HT1080 (cell line): Measurements from ENCODE around the gene IQCE. TPM values are rescaled to one million over a fixed set of nuclear protein-coding genes. Genes with fewer than 3 reads are reported as not detected.

Source experiments
- DNase-seq: peaks from one replicate; pipeline ENCODE4 v3.0.0-alpha.2; 2015; ENCODE audit warnings: low read depth
- polyA plus RNA-seq, 2 experiments: library from polyadenylated mRNA; depleted of rRNA; stranded (reverse); fragments of >200 nt; gene quantifications; 2 replicates each; pipeline ENCODE4 v1.2.3, GENCODE V29; 2015
- total RNA-seq: library from RNA; depleted of rRNA; stranded (reverse); fragments of >200 nt; shearing (Covaris generic); gene quantifications from 2 replicates; pipeline ENCODE4 v1.2.3, GENCODE V29; 2014; rRNA removed

Gene IQCE, protein sequence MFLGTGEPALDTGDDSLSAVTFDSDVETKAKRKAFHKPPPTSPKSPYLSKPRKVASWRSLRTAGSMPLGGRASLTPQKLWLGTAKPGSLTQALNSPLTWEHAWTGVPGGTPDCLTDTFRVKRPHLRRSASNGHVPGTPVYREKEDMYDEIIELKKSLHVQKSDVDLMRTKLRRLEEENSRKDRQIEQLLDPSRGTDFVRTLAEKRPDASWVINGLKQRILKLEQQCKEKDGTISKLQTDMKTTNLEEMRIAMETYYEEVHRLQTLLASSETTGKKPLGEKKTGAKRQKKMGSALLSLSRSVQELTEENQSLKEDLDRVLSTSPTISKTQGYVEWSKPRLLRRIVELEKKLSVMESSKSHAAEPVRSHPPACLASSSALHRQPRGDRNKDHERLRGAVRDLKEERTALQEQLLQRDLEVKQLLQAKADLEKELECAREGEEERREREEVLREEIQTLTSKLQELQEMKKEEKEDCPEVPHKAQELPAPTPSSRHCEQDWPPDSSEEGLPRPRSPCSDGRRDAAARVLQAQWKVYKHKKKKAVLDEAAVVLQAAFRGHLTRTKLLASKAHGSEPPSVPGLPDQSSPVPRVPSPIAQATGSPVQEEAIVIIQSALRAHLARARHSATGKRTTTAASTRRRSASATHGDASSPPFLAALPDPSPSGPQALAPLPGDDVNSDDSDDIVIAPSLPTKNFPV
- 4.7 and 5.2 TPM in 2 replicates for total RNA-seq
- 6.3 and 8.8 TPM in 2 replicates for polyA plus RNA-seq (2015; cell fraction: cytosol; rRNA removed)
- polyA plus RNA-seq (2015; cell fraction: nucleus; rRNA removed): 11.2 and 15.7 TPM in 2 replicates

DNA sequence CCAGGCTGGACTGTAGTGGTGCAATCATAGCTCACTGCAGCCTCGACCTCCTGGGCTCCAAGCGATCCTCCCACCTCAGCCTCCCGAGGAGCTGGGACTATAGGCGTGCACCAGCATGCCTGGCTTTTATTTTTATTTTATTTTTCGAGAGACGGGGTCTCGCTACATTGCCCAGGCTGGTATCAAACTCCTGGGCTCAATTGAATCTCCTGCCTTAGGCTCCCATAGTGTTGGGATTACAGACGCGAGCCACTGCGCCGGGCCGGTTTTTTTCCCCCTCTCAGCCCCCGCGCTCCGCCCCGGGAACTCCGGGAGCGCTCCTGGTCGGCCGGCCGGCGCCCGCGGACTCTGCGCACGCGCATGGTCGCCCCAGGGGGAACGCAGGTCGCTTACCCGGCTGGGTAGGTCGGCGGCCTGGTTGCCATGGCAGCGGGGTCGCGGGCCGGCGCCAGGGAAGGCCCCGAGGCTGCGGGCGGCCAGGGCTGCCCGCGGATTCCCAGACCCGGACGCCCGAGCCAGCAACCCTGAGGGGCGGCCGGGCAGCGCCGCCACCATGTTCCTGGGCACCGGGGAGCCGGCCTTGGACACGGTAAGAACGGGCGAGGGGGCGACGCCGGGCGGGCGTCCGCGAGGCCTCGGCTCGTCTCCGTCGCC, at the start of gene IQCE:
Gene IQCE, plus strand, starts transcription at position 351 of the 654 bp plus-strand sequence. Its CDS starts 203 bp downstream, at position 554.
- peak; percentile 84 for DNase-seq

DNA sequence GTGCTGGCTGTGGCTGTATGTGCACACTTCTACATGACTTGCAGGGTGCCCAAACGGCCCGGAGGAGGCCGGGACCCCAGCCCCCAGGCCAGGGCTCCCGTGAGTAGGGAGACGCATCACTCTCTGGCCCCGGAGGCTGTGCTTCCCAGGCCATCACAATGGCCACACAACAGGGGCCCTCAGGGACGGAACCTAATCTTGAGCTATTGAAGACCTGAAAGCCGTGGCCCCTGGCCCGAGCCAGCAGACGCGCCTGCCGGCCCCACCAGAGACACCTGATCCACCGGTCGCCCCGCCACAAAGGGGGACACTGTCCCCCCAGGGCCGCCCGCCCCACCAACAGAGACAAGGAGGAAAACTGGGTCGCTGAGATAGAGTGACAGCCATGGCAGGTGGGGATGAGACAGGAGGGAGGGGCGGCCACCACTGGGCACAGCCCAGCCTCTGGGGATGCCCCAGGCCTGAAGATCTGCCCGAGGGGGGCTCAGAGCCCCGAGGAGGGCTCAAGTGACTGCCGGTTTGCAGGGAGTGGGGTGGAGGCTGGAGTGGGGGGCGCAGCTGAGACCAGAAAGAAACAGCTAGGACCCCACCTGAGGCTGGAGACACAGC, 49.4 kb upstream of the IQCE start:
- no peak for DNase-seq

DNA sequence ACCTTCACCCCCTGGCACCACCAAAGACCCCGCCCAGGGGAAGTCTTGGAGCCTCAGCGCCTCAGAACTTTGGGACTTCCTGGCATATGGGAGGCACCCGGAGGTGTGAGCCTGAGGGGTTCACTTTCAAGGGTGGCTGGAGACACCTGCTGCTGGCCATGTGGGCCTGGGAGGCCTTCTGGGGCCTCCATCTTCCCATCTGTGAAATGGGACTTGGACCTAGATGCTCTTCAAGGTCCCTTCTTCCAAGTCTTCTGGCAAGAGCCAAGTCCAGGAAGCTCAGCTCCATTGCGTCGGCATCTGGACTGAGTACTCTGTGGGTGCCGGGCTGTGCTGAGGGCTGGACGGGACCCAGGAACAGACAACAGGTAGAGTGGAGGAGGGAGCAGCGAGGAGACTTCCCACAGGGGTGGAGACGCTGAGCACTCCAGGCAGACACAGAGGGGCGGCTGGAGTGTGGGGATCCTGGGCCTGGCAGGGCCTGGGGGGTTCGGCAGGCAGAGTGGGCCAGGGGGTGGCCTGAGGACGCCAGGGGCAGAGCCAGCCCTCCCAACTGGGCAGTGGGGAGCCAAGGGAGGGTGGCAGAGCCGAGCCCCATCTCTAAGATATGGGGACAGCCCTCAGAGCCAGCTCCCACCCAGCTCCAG, 48.5 kb upstream of the IQCE start:
- DNase-seq: no peak

DNA sequence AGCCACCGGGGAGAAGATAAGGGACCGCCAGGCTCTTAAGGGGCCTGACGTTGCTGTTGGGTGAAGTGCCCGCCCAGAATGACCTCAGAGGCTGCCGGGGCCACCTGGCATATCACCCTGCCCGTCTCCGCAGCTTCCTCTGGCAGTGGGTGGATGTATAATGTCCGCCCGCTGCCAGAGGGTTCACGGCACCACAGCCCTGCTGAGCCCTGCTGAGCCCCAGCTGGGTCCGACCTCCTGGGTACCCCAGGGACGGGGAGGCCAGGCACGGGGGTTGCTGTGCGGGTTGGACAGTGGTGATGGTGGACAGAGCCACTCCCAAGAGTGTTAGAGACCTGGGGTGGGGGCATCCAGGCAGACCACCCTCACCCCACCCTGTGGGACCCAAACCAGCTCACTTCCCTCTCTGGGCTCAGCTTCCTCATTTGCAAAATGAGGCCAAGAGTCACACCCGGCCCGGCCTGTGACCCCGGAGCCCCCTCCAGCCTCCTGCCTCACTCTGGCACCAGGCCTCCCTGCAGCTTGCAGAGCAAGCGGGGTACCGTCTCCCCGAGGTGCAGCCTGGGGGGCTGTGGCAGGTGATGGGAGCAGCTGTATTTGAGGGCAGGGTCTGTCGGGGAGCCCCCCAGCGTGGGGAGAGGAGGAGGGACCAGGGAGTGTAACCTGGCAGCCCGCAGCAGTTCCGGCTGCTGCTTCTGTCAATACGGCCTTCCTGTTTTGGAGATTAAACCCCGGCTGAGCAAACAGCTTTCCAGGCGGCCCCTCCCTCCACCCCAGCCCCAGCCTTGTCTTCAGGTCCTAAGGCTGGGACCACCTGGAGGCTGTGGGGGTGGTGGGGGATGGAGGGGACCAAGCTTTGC, 47.6 kb upstream of the IQCE start:
- DNase-seq: no peak

DNA sequence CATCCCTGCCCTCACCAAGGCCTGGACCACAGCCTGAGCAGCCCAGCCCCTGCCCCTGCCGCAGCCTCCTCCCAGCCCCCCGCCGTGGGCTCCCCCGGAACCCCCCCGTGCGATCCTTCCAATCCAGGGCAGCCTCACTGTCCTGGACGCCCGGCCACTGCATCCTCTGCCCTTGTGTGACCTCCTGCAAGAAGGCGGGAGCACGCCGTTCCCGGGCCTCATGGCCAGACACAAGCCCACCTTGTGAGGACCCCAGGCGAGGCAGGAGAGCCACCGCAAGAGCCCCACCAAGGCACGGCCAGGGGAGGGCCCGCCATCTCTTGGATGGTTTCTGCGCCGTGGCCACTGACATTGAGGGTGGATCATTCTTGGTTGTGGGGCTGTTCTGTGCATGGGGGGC, 47.0 kb upstream of the IQCE start:
- no peak for DNase-seq

DNA sequence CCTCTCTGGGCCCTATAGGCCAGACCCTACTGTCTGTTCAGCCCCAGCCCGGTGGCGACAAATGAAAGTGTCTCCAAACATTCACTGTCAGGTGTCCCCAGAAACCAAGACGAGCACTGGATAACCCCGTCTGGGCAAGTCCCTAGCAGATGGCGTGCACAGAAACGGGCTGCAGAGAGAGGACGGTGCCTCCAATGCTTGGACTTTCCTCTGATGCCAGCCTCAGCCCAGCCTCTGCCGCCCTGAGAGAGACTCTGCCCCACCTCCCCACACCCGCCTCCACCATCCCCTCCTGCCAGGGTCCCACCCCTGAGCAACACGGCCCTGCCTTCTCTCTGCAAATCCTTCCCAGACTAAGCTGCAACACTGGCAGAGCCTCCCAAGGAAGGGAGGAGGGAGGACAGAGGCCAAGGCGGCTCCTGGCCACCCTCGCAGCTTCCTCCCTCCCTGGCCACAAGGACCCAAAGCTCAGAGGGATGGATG, 46.6 kb upstream of the IQCE start:
- no peak for DNase-seq

DNA sequence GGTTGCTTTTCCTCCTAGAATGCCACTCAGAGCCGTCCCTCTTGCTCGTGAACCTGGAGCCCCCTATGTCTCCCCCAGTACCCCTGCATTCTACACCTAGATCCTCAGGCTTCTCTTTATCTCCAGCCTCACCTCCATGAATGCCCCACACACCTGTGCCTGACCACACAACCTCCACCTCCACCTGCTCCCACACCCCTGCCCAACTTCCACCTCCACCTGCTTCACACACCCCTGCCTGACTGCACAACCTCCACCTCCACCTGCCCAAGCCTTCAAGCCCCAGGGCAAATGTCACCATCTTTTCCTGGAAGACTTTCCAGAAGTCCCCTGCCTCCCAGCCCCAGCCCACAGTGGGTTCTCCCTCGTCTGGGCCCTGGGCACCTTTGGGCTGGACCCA, 46.1 kb upstream of the IQCE start:
- no peak for DNase-seq

DNA sequence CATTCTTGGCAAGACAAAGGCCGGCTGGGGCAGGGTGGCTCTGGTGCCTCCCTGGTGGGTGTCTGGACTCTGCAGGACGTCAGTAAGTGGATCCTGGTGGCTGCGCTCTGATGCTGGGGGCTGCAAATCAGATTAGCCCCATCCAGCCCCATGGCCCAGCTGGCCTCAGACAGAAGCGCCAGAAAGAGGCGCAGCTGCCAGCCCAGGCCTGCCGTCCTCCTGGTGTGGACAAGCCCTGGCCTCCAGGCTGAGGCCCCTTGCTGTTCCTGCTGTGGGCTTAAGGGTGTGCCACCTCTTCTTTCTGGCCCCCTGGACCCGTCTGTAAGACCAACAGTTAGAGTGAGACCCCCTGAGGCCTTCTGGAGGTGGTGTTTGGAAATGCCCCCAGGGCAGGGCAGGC, 45.1 kb upstream of the IQCE start:
- DNase-seq: no peak

DNA sequence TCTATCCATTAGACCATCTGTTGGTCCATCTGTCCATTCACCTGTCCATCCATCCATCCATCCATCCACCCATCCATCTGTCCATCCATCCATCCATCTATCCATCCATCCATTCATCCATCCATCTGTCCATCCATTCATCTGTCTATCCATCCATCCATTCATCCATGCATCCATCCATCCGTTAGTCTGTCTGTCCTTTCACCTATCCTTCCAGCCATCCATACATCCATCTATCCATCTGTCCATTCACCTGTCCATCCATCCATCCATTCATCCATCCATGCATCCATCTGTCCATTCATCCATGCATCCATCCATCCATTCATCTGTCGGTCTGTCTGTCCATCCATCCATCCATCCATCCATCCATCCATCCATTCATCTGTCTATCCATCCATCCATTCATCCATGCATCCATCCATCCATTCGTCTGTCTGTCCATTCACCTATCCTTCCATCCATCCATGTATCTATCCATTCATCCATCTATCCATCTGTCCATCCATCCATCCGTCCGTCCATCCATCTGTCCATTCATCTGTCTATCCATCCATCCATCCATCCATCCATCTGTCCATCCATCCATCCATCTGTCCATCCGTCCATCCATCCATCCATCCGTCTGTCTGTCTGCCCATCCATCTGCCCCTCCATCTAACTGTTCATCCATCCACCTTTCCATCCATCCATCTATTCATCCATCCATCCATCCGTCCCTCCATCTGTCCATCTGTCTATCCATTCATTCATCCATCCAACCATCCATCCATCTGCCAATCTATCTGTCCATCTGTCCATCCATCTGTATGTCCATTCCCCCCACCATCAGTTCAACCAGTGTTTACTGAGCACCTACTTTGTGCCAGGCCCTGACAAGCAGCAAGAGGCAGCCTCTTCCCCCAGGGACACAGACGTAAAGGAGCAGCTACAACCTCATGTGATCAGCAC, 44.0 kb upstream of the IQCE start:
- no peak for DNase-seq

DNA sequence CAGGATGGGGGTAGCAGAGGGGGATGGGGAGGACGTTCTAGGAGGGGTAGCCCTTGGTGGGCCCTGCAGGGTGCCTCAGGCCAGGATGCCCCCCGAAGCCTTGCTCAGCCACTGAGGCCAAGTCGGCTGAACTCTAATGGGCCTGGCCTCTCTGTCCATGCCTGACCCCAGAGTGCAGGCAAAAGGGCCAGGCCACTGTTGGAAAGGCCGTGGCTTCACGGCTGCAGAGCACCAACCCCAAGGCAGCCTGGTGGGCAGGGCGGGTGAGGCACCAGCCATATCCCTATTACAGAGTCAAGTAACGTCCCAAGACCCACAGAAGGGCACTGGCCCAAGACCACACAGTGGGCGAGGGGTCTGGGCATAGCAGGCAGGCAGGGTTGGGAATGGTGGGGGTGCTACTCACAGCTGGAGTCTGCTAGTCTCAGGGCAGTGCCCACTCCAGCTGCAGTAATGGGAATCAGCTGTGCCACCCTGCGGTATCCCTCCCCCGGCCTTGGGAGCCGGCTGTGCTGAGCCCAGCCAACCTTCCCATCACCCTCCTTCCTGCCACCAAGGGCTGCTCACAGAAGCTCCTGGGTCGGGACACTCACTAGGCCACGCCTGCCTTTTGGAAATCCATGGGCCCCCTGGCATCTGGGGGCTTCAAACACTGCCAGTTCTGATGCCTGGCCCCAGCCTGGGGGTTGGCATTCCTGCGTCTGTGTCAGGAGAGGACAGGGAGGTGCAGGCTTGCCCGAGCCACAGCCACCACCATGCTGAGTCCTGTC, 43.2 kb upstream of the IQCE start:
- DNase-seq: no peak

DNA sequence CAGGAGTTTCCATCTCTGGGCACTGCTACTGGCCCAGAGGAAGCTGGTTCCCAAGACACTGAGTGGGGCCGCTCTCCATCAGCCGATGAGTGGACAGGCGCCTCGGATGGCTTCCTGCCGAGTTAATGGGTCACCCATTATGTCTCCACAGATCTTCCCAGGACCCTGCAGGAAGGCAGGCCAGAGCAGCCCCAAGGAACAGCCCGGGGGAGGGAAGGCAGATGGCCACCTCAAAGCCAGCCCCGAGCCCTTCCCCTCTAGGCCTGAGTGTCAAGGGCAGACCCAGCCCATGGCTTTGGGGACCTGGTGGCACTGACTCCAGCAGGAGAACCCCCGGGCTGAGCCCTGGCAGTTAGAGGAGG, 42.6 kb upstream of the IQCE start:
- no peak for DNase-seq

DNA sequence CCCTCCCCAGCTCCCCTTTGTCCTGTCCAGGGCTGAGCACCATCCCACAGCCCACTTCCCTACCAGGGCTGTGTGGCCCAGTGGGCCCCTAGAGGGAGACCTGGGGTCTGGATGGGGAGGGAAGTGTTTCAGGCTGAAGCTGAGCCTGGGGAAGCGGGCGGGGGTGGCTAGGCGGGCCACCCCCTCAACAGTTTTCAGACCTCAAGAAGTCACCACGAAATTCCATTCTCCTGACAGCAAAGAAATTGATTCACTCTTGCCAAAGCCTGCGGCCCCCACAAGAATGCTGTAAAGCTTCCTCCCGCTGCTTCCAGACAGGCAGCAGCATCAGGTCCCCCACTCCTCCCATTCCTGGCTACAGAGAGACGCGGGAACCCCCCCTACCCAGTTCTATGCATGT, 41.8 kb upstream of the IQCE start:
- DNase-seq: peak; percentile 94

DNA sequence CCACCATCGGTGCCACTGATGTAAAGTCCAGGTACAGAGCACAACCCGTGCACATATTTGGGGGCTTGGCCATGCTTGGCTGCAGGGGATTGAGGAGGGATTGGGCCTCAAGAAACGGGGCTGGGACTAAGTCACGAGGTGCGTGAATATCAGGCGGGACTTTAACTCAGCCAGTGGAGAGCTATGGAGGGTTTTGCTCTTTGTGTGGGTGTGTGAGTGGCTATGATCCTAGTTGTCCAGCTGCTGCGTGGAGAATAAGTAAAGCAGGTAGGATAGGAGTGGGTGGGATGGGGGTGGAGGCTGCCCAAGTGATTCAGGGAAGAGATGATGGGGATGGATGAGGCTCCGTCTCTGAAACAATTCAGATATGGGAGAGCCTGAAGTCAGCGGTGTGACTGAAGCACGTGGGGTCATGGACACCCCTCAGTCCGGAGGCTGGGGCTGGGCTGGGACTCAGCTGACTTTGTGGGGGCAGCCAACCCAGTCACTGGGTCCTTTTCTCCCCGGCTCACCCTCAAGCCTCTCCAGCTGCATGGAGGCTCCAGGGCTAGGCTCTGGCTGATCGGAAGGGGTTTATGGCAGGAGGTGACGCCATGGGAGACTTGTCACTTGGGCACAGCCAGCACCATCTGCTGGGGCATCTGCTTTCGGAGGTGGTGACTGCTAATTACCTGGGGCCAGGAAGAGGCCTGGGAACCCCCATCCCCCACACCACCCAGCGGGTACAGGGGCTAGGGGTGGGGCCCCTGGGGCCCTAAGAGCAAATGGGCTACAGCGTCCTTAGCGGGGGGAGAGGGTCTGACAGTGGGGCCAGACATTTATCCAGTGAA, 40.9 kb upstream of the IQCE start:
- DNase-seq: no peak

DNA sequence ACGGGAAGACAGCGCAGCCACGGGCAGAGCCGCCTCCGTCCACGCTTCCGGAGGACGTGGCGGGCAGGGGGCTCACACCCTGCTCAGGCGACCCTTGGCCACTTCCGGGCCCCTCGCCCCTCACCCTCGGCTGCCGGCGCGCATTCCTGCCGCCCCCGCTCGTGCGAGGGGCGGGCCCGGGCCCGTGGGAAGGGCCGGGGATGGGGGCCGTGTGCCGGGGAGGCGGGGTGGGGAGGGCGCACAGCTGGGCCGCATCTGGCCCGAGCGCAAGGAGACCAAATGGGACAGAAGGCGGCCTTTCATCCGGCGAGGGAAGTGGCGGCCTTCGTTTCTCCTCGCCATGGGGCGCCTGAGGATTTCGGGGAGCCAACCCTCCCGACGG, 40.1 kb upstream of the IQCE start:
- no peak for DNase-seq

DNA sequence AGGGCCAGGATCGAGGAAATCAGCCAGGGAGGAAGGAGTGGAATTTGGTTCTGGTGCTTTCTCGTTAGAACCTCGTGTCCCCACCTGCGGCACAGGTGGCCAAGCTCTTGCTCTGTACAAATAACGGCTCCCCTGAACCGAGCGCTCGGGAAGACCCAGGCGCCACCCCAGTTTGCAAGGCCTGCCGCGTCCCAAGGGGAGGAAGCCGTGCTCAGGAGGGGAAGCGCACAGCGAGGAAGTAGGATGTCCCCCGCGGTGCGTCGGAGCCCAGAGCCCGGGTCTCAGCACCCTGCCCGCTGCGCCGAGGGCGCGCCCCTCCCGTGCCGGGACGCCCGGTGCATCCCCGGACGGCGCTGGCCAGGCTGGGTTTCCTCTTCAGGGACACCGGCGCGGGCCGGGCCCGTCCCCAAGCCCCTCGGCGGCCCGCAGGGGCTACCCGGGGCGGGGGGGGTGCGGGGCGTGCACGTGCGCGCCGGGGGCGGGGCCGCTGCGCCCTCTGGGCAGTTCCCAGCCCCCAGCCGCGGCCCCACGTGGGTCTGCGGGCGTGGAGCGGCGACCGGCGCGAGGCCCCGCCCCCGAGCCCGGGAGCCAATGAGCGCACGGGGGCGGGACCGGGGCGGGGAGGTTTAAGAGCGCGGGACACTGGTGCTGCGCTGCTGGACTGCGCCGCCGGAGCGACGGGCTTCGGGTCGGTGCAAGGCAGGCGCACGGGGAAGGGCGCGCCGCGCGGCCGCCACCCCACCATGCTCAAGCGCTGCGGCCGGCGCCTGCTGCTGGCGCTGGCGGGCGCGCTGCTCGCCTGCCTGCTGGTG, 39.5 kb upstream of the IQCE start, which contains the start of gene LFNG:
Gene LFNG, plus strand, starts transcription at position 656 of the 812 bp plus-strand sequence. Its CDS starts 88 bp downstream, at position 744.
- peak; percentile 86 for DNase-seq

DNA sequence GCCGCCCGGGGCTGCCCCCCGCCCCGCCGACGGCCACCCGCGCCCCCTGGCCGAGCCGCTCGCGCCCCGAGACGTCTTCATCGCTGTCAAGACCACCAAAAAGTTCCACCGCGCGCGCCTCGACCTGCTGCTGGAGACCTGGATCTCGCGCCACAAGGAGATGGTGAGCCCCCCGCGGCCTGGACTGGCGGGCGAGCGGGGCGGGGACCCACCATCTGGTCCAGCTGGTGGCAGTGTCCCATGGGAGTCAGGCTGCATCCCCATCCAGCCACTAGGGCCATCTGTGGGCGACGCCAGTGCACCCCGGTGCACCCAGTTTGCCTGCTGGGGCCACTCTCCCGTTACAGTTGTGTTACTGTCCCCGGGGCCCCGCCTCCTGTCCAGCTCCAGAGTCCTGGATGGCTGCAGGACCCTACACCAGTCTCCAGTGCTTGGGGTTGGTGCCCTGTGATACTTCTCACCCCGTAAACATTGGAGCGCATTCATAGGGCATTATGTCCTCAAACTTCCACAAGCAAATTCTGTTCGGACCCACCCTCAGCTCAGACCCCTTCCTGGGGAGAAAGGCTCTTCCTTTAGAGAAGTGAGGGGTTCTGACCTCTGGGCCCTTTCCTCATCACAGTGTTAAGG, 38.5 kb upstream of the IQCE start:
- DNase-seq: no peak
